Stimulated activated CD4-positive, alpha-beta T cell treated with anti-CD3 and anti-CD28 coated beads, Interleukin-1b, Interleukin-23, amount 100 ng/mL, for 48 hours (primary cell): ENCODE results near the gene ADAT3.

Source experiments
- DNase-seq: peaks from one replicate; pipeline ENCODE4 v3.0.0-alpha.2; 2020

The ADAT3 gene

GRCh38 chr19:1905110-1905862 is at the start of gene ADAT3, which contains the start of gene SCAMP4:
Gene ADAT3 (plus strand): TSS chr19:1905399. CDS start chr19:1912048, 6,649 bp downstream.
Gene SCAMP4 (plus strand): TSS chr19:1905399. CDS start chr19:1915020, 9,621 bp downstream.
- DNase-seq = peak; percentile 99

GRCh38 chr19:1855828-1856255 is 49.4 kb upstream of the ADAT3 start:
- peak; percentile 60 for DNase-seq

GRCh38 chr19:1856345-1856697 is 48.9 kb upstream of the ADAT3 start:
- no peak for DNase-seq

GRCh38 chr19:1856698-1857603 is 48.2 kb upstream of the ADAT3 start:
- DNase-seq = peak; percentile 46

GRCh38 chr19:1857648-1858326 is 47.4 kb upstream of the ADAT3 start:
- no peak for DNase-seq

- no peak for DNase-seq
Observed at GRCh38 chr19:1858412-1859081, 46.7 kb upstream of the ADAT3 start.

- no peak for DNase-seq
Observed at GRCh38 chr19:1859331-1859781, 45.8 kb upstream of the ADAT3 start.

GRCh38 chr19:1860042-1860775 is 45.0 kb upstream of the ADAT3 start:
- peak; percentile 61 for DNase-seq

- no peak for DNase-seq
Observed at GRCh38 chr19:1860821-1861598, 44.2 kb upstream of the ADAT3 start.

GRCh38 chr19:1861599-1862031 is 43.6 kb upstream of the ADAT3 start:
- DNase-seq = no peak

- no peak for DNase-seq
Observed at GRCh38 chr19:1862068-1862423, 43.2 kb upstream of the ADAT3 start.

GRCh38 chr19:1862424-1863327 is 42.5 kb upstream of the ADAT3 start:
- peak; percentile 53 for DNase-seq

GRCh38 chr19:1863328-1863637 is 41.9 kb upstream of the ADAT3 start, which contains the start of gene KLF16:
Gene KLF16 (minus strand): TSS chr19:1863579. CDS start chr19:1863497, 82 bp downstream.
- no peak for DNase-seq

- DNase-seq = peak; percentile 93
Observed at GRCh38 chr19:1863638-1864479, 41.3 kb upstream of the ADAT3 start.

- DNase-seq = peak; percentile 58
Observed at GRCh38 chr19:1864480-1865171, 40.6 kb upstream of the ADAT3 start.

- DNase-seq = no peak
Observed at GRCh38 chr19:1865172-1866010, 39.8 kb upstream of the ADAT3 start.

GRCh38 chr19:1866693-1867348 is 38.4 kb upstream of the ADAT3 start:
- DNase-seq = no peak
